AG04449 (cell line): ENCODE data around the gene SMG7.
A peak's percentile ranks its signal among the peaks of the same experiment; 100 is the strongest.

ENCODE experiments used
- CTCF ChIA-PET: fragments of 350-600 bp; formaldehyde crosslinking; extraction: SDS; loops from one replicate; lab custom pipeline; 2021; ENCODE audit warnings: antibody characterized with exemption; lab: Yijun Ruan, JAX
- POLR2A ChIA-PET: fragments of 400-600, 350-600 bp; formaldehyde crosslinking; extraction: SDS; loops from one replicate; lab custom pipeline; 2020; ENCODE audit warnings: antibody characterized with exemption, inconsistent platforms; lab: Yijun Ruan, JAX
- DNase-seq: peaks from one replicate; pipeline ENCODE4 v3.0.0-alpha.2; 2010; ENCODE audit warnings: low read depth, low spot score
- H3K4me3 ChIP-seq: 2 replicates; pipeline ENCODE4 v1.5.1; 2011; ENCODE audit warnings: low read depth, mild to moderate bottlenecking, control low read depth, low read length
- TF ChIP-seq, protein P1 (sequence below): IDR thresholded peaks from one replicate; pipeline ENCODE4 v1.5.1; 2011; ENCODE audit warnings: mild to moderate bottlenecking, moderate library complexity, low read length, control low read depth, inconsistent platforms; ENCODE audit not compliant: insufficient read depth; ENCODE audit errors: missing control alignments

SMG7 gene

DNA sequence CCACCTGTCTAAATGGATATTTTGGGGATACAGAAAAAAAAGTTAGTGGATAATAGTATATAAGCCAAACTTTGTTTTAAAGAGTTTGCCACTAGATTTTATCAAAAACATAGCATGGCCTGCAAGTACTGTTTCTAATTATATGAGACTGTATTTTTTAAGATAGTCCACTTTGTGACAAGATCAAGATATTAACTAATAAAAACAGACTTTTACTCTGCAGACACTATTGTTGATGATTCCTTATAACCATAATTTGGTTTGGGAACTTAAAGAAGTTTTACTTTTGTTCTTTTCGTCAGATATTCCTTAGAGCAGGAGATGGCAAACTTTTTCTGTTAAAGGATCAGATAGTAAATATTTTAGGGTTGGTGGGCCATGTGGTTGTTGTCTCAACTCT is 36.4 kb downstream of the SMG7 start:
- no peak overlapping the region for H3K4me3 ChIP-seq
- TF ChIP-seq, protein P1, sequence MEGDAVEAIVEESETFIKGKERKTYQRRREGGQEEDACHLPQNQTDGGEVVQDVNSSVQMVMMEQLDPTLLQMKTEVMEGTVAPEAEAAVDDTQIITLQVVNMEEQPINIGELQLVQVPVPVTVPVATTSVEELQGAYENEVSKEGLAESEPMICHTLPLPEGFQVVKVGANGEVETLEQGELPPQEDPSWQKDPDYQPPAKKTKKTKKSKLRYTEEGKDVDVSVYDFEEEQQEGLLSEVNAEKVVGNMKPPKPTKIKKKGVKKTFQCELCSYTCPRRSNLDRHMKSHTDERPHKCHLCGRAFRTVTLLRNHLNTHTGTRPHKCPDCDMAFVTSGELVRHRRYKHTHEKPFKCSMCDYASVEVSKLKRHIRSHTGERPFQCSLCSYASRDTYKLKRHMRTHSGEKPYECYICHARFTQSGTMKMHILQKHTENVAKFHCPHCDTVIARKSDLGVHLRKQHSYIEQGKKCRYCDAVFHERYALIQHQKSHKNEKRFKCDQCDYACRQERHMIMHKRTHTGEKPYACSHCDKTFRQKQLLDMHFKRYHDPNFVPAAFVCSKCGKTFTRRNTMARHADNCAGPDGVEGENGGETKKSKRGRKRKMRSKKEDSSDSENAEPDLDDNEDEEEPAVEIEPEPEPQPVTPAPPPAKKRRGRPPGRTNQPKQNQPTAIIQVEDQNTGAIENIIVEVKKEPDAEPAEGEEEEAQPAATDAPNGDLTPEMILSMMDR: no peak
- CTCF ChIA-PET: interaction anchor here (0.8 to 1.0 kb wide), 2 partner anchors 22 to 38 kb away, joined by 3 read pairs; no protein-coding TSS in a partner anchor
- POLR2A ChIA-PET: no interaction called here
- no peak for DNase-seq

DNA sequence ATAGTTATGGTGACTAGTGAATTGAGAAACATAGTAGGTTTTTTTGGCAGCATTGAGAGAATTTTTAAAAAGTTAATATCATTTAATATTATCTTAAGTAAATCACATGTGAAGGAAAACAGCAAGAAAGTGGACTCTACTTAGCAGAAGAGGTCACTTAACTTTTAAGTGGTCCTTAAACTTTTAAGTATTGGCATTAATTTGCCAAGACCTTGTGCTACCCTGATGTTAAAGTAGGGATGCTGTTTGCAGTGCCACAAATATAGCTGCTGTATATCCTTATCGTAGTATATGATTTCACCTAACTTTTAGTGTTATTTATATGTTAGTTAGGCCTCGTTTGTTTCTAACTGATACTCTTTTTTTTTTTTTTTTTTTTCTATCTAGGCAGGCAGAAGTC is 40.2 kb downstream of the SMG7 start:
- no peak overlapping the region for H3K4me3 ChIP-seq
- TF ChIP-seq, protein P1: no peak
- no peak for DNase-seq
- ChIA-PET POLR2A (no interaction called here), CTCF (no interaction called here)

DNA sequence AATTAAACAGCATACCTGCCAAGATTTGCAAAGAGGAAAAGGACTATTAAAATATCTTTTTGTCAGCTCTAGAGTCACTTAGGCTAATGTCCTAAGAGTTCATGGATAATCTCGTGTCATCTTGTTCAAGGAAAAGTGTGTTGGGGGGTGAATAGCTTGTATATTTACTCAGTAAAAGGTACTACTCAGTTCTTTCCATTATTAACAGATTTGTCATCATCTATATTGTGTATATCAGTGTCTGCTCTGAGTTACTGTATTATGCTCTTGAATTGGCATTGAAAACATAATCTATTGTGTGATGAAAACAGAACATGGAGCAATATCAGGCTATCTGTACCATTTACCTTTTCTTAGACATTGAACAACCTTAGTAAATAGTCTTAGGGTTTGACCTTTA is 41.9 kb downstream of the SMG7 start:
- POLR2A ChIA-PET: no interaction called here
- DNase-seq: no peak
- TF ChIP-seq, protein P1: no peak
- CTCF ChIA-PET: no interaction called here
- no peak overlapping the region for H3K4me3 ChIP-seq

DNA sequence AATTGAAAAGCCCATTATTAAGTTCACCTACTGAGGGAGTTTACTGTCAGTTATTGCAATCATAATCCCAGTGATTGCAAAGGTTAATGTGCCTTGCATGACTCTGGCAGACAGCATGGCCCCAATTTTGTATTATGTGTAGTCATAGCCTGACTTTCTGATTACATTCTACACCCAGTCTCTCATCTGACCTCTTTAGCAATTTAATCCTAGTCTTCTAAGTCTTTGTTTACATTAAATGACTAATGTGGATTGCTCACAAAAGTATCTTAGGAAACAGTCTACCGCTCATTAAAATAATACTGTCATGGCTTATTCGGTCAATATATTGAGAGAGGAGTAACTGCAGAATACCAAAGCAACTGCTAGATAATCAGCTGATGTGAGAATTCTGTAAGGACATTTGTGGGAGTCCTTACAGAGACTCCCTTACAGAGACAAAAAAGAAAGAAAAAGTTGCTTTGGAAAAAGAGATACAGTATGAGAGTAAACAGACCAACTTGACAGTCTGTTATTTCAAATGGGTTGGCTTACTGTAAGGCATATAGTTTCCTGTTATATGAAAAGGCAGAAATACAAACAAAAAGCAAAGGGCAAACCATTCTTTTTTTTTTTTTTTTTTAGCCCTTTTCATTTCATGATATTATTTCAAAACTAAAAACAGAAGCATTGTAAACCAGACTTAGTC is 42.8 kb downstream of the SMG7 start:
- CTCF ChIA-PET: interaction anchor here (1.0 kb wide), 1 partner anchor 12 kb away, joined by 3 read pairs; no protein-coding TSS in a partner anchor
- no peak overlapping the region for H3K4me3 ChIP-seq
- POLR2A ChIA-PET: no interaction called here
- TF ChIP-seq, protein P1: no peak
- DNase-seq: peak; percentile 55

DNA sequence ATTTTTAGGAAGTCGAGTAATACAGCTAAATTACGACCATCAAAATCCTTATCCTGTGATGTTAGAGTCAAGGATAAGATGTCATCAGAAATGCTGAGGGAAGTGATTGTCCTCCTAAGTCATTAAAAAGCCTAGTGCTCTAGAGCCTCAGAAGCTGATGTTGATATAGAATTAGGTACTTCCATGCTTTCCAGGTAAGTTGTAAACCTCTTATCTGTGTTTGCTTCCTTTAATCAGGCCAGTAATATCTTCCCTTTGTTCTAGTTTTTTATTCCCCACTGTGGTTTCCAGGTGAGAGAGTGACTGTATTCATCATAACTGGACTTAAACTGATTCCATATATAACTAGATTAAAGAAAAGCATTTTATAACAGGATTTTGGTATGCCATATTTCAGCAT is 44.4 kb downstream of the SMG7 start:
- DNase-seq: no peak
- CTCF ChIA-PET: interaction anchor here (1.2 to 1.5 kb wide), 2 partner anchors 9 to 28 kb away, joined by 3 read pairs; no protein-coding TSS in a partner anchor
- no peak overlapping the region for H3K4me3 ChIP-seq
- TF ChIP-seq, protein P1: no peak
- POLR2A ChIA-PET: no interaction called here

DNA sequence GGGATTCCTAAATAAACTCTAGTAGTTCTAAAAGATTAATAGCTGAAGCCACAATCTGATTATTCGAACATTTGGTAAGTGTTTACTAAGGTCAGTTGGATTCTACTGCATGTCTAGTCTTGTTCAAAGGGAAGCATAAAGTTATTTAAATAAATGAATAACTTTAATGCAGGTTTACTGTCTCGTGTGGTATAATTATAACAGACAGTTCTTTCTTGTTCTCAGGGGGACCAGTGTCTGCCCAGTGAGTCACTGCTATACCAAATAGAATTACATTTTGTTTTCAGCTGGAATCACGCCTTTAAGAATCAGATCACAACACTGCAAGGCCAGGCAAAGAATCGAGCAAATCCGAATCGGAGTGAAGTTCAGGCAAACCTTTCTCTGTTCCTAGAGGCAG is 45.1 kb downstream of the SMG7 start:
- CTCF ChIA-PET: interaction anchor here (0.9 to 1.5 kb wide), 2 partner anchors 8 to 28 kb away, joined by 3 read pairs; no protein-coding TSS in a partner anchor
- no peak for DNase-seq
- TF ChIP-seq, protein P1: no peak
- H3K4me3 ChIP-seq: no peak overlapping the region
- POLR2A ChIA-PET: no interaction called here
